Activated CD4-positive, CD25-positive, alpha-beta regulatory T cell treated with anti-CD3 and anti-CD28 coated beads, Interleukin-2, amount 50 U/mL, for 16 hours (primary cell): ENCODE data around the gene ICE2.
A peak's percentile ranks its signal among the peaks of the same experiment; 100 is the strongest.
"Not testable (repeated sequence)": the region's sequence is repeated elsewhere in the genome, so short reads cannot be mapped to it uniquely, and the experiment has no call there.

Experiments used
- DNase-seq: peaks from one replicate; pipeline ENCODE4 v3.0.0-alpha.2; 2020; ENCODE audit warnings: low read depth, low spot score

The ICE2 gene

DNA sequence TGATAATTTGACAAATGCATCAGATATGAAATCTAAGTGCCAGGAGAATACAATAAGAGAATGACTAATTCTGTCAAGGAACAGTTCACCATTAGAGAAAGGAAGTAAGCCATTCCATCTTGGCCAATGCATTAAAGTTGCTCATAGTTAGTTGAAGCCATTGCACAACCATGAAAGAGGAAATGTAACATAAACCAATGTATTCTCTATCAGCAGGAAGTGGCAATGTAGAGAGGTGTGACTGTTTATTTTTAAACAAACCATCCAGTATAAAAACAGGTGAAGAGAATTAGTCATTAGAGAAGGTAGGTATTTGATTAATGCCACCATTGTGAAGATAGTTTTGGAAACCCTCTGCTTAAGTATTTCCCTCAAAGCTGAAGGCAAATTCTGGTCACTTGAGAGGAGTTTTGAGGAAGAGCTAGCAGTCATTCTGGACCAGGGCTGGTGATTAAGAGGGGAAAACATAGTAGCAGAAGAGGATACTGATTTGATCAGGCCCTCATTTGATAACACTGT, 70.4 kb downstream of the ICE2 start:
- DNase-seq = no peak

DNA sequence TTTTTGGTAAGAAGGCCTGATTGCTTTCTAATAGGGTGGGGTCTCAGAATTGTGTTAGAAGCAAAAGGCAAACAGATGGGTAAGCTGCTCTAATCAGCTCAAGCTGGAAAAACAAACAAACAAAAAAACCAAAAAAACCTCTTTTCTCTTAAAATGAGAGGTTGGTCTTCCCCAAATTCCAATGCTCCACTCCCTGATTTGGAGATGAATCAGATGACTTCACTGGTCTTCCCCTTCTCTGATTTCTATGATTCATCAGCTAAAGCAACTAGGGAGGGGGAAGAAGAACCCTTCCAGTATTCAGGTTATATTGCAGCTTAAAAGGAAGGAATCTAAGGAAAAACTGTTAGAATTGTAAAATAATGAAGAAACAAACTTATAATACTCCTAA, 71.5 kb downstream of the ICE2 start:
- DNase-seq = no peak

- DNase-seq = no peak
Measured at GRCh38 chr15:60406513-60407414, 72.2 kb downstream of the ICE2 start.

DNA sequence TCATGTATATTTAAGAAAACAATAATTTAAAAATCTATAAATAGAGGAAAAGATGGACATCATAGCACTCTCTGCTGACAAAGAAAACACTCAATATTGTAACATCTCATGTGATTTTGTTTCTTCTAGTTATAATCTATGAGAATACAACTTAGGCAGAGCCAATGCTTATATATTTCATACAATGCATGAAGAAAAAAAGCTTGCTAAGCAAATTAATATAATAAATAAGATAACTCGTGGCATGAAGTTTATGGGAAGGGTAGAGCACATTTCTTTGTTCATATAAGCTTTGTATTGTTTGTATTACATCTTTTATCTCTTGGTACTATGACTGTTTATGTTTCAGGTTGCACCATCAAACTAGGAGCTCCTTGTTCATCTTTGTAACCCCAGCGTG, 73.5 kb downstream of the ICE2 start:
- DNase-seq = no peak

DNA sequence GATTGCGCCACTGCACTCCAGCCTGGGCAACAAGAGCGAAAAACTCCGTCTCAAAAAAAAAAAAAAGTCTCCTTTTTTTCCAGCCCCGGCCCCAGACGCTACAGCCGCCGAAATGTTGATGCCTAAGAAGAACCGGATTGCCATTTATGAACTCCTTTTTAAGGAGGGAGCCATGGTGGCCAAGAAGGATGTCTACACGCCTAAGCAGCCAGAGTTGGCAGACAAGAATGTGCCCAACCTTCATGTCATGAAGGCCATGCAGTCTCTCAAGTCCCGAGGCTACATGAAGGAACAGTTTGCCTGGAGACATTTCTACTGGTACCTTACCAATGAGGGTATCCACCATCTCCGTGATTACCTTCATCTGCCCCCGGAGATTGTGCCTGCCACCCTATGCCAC, 74.6 kb downstream of the ICE2 start:
- not testable (repeated sequence) for DNase-seq

DNA sequence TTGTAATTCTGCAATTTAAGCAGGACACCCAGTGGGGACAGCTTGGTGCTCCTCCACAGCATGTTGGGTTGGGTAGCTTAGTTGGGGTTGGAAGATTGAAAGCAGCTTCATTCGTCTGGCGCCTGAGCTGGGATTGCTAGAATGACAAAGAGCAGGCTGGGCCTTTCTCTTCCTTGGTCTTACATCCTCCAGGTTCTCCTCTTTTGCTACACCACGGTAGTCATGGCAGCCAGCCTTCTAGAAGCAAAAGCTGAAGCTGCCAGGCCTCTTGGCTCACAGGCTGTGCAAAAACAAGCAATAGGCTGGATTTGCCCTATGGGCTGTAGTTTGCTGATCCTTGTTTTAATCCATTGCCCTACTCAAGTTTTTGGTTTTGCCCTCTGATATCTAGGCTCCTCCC, 78.0 kb downstream of the ICE2 start:
- DNase-seq = no peak

DNA sequence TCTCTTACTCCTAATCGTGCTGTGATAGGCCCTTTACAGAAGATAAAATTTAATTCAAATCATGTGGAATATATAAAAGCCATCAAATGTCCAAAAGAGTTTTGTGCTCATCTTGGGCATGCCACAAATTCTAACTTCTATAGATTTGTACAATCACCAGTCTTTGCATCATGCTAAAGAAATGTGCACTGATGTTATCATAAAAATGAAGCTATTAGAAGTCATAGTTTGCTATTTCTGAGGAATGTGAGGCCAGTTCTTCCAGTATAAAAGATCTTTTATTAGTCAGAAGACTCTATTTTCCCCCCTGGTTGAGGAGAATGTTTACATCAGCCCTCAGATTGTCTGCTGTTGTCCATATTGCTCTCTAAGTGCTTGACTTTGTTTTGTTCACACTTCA, 79.0 kb downstream of the ICE2 start:
- DNase-seq = no peak

- DNase-seq = no peak
Measured at GRCh38 chr15:60399246-60399915, 79.6 kb downstream of the ICE2 start.

DNA sequence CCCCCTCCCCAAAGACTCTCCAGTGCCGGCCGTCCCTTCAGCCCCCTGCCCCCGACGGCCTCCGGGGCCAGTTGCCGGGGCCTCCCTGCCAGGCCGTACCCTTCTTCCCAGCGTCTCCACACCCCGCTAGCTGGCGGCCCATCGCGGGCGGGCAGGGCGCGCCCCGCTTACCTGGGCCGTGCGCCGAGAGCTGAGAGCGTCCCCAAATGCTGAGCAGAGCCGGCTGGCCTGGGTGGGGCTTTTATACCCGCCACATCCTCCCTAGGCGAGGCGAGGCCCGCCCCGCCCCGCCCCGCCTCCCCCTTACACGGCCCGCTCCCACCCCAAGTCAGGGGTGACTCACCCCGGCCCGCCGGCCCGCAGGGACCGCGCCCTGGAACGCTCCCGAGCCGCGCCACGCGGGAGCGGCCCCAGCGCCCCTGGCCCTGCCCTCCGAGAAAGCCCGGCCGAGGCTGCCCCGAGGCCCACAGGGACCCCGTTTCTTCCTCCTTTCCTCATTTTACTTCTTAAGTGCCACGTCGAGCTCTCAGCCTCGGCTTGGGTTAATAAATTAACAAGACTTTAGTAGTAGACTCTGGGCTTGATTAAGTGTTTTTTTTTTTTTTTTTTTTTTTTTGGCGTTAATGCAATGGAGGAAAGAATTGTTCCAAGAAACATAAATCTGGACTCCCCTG, 81.0 kb downstream of the ICE2 start, which contains the start of gene ANXA2:
ANXA2 (minus strand) TSS at position 215 of the 674 bp plus-strand sequence. CDS start 11,911 bp downstream, outside the sequence.
- DNase-seq = peak; percentile 58

DNA sequence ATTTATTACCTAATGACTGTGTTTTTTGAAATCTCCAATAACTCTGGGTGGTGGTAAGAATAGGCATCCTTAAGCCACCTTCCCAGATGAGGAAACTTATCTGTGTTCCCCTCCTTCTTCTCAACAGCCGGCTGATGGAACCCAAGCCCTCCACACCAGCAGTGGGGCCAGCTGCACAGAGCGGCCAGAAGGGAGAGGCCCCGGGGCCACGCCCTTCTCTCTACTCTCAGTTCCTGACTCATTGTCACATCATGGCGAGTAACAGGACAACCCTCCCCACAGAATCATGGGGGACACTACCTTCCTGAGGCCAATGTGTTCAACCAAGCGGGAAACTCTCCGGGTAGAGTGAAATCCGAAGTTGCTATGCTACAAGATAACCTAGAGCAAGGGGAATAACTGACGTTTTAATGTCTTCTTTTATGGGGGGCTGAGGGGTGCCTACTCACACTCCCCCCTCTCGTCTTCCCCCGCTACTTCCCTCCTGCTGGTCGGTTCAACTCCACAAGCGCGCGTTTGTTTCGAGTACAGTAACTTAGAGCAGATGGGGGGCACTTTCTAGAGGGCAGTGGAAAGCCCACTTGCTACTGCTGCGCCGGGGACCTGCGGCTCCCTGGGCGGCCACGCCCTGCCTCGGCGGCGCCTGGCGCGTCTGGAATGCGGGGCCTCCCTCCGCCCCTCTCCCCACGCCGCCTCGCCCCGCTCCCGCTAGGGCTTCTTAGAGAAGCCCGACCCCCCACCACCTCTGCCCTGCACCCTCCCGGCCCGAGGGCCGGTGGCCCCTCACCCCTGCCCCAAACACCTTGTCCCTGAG, 81.8 kb downstream of the ICE2 start:
- no peak for DNase-seq

- no peak for DNase-seq
Measured at GRCh38 chr15:60396560-60396957, 82.4 kb downstream of the ICE2 start.

DNA sequence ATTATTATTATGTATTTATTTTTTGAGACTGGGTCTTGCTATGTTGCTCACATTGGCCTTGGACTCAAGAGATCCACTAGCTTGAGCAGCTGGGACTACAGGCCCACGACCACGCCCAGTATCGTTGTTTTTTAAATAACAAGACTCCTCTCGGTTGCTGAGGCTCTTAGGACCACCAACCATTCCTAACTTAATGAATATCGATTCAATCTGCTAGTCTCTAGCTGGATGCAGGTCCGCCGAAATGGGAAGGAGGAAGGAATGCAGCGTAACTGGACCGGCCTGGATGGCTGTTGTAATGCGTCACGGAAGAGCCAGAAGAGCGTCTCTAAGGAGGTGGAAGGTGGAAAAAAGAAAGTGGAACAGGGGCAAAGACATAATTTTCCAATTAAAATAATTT, 82.8 kb downstream of the ICE2 start:
- no peak for DNase-seq

DNA sequence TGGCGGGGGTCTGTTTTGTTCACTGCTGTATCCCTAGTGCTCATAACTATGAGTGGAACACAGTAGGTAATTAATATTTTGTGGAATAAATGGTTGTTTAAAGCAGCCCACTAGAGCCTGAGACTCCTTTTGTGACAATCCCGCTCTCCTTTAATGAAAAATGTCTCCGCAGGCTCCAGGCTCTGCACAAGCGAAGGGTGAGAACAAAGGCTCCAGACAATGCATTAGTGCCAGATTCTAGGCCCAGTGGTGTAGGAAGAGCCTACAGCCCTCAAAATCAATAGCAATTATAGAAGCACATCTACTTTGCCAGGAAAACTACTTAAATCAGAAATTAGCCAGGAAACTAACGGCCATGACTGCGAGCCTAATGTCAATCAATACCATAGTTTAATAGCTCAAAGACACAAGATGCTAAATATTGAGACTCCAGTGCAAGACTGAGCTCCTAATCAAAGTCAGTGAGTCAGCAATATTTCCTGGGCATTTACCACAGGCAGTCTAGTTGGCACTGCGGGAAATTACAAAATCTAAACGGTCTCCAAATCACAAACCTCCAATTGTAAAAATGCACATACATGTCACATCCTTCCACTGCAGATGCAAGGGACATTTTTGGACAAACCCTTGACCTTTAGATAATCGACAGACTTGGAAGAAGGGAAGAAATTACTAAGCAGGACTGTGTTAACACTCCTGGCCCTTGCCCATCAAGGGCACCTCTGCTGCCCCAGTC, 83.5 kb downstream of the ICE2 start:
- DNase-seq = no peak

- no peak for DNase-seq
Measured at GRCh38 chr15:60394689-60395097, 84.2 kb downstream of the ICE2 start.

DNA sequence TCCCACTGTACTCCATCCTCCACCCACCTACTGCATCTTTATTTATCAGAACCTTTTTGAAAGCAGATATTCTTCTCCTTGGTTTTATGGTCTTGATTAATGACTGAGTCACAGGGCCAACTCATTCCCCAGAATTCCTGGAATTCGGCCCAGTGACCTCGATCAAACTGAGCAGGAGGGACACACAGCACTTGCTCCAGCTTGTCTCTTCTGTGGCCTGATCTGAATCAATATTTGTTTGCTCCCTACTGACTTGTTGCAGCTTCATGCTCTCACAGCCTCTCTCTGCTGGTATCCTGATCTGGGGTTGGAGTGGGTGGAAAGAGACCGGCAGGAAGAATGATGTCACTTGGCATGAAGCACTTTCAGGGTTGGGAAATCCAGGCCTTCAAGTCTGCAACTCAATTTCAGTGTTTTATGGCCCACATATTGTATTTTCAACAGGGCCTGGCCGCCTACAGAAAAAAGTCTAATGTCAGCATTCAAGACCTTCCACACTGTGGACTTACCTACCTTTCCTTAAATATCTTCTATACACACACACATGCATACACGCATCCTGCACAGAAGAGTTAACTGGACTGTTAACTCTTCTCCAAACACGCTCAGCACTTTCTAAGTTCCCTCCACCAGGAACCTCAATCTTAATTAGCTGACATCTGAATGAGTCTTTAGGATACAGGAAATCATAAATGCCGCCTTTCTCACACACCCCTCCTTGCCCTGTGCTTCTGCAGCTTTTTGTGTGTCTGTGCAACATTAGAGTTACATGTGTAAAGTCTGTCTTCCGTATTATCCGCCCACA, 85.8 kb downstream of the ICE2 start:
- no peak for DNase-seq

DNA sequence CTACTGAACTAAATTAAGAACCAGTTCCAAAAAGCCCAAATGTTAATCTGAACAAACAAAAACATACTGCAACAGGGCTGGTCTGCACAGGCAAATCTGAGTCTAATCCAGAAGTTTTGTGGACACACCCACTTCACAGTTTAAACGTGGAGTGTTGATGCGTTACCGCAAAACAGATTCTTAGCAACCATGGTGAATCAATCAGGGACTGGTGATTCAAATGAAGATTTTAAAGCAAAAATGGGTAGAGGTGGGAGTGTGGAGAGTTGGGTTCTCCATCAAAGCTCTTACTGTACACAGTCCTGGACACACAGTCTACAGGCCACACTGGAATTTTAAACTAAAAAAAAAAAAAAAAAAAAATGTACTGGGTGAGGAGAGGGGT, 86.3 kb downstream of the ICE2 start:
- no peak for DNase-seq

DNA sequence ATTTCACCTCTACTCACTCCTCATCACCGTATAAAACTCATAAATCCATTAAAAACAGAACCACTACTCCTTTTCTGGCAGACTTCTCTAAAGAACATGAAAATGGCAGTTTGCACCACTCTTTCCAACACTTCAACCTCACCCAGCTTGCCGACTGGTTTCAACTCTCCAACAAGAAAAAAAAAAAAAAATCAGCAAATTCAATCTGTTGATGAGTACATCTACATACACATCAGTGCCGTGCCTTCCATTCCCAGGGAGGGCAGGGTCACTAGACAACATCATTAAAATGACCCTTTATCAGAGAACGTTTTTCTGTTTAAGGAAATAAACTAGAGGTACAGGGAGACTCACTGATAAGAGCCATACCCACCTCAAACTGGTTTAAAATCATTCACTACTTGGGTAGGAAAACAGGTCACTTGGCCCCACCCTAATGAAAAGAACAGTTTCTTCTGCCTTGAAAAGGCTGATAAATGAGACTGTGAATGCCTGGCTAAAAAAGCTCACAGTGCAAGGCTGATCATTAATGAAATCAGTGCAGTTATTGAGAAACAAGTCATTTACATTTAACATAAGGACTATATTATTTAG, 87.1 kb downstream of the ICE2 start:
- DNase-seq = no peak

DNA sequence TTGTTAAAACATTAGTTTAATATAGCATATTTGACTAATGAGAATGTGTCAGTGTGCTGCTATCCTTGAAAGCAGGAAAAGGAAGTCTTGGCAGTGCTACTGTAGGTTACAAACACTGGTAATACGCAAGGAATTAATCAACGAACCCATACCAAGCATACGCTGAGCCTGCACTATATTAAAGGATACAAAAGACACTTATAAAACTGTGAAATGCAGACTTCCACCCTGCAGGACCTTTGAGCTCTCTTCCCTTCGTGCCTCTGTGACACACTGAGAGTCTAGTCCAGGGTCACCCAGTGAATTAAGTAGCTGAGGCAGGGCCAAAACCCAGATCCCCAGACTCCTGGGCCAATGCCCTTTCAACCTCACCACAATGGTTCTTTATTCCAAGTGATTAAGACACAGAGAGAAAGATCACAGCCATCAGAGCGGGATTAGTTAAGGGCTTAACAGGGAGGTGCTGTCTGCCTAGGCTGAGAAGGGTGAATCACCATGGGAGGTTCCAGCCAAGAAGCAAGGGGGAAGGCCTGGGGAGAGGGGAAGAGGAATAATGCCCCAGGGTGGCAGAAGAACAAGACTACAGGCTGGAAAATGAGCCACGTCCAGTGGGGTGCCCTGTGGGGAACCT, 88.0 kb downstream of the ICE2 start:
- DNase-seq = no peak

DNA sequence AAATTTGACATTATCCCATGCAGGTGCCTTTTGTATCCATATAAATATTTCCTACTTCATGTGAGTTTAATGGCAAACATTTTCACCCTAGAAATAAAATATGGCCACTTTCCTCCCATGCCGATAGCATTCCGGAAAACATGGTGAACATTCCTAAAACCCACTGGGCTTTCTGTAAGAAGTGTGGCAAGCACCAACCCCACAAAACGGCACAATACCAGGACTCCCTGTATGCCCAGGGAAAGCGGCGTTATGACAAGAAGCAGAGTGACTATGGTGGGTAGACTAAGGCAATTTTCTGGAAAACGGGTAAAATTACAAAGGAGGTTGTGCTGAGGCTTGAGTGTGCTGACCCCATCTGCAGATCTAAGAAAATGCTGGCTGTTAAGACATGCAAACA, 88.7 kb downstream of the ICE2 start:
- no peak for DNase-seq
